HS-27A (cell line): ENCODE data around the gene ETV3.

Experiments
- DNase-seq: peaks from one replicate; pipeline ENCODE4 v3.0.0-alpha.2; 2012; ENCODE audit warnings: low read depth, missing footprints

The ETV3 gene

GRCh38 chr1:157137408-157138219 is 581 bp downstream of the ETV3 start:
- no peak for DNase-seq

- no peak for DNase-seq
Measured at GRCh38 chr1:157137046-157137407, 1.2 kb downstream of the ETV3 start.

- DNase-seq = no peak
Measured at GRCh38 chr1:157136133-157136532, 2.1 kb downstream of the ETV3 start.

- no peak for DNase-seq
Measured at GRCh38 chr1:157135646-157136045, 2.5 kb downstream of the ETV3 start.

GRCh38 chr1:157135070-157135469 is 3.1 kb downstream of the ETV3 start:
- no peak for DNase-seq

- DNase-seq = no peak
Measured at GRCh38 chr1:157134442-157134841, 3.8 kb downstream of the ETV3 start.

- DNase-seq = no peak
Measured at GRCh38 chr1:157133426-157133825, 4.8 kb downstream of the ETV3 start.

- DNase-seq = no peak
Measured at GRCh38 chr1:157132616-157133167, 5.5 kb downstream of the ETV3 start.

GRCh38 chr1:157132111-157132510 is 6.1 kb downstream of the ETV3 start:
- DNase-seq = no peak

- no peak for DNase-seq
Measured at GRCh38 chr1:157131281-157131680, 6.9 kb downstream of the ETV3 start.

- DNase-seq = no peak
Measured at GRCh38 chr1:157124855-157125254, 13.3 kb downstream of the ETV3 start.

GRCh38 chr1:157119448-157119847 is 18.7 kb downstream of the ETV3 start:
- DNase-seq = no peak

GRCh38 chr1:157119008-157119407 is 19.2 kb downstream of the ETV3 start:
- DNase-seq = no peak

- no peak for DNase-seq
Measured at GRCh38 chr1:157117527-157118057, 20.6 kb downstream of the ETV3 start.

- no peak for DNase-seq
Measured at GRCh38 chr1:157116737-157117103, 21.5 kb downstream of the ETV3 start.

GRCh38 chr1:157115851-157116736 is 22.1 kb downstream of the ETV3 start:
- no peak for DNase-seq

- no peak for DNase-seq
Measured at GRCh38 chr1:157115429-157115838, 22.8 kb downstream of the ETV3 start.

- DNase-seq = no peak
Measured at GRCh38 chr1:157114183-157115121, 23.7 kb downstream of the ETV3 start.

GRCh38 chr1:157113631-157114030 is 24.6 kb downstream of the ETV3 start:
- DNase-seq = no peak

GRCh38 chr1:157113106-157113505 is 25.1 kb downstream of the ETV3 start:
- DNase-seq = no peak

GRCh38 chr1:157112186-157112867 is 25.9 kb downstream of the ETV3 start:
- no peak for DNase-seq
